Measurements from ENCODE around the gene CADM1.

Gene CADM1

DNA sequence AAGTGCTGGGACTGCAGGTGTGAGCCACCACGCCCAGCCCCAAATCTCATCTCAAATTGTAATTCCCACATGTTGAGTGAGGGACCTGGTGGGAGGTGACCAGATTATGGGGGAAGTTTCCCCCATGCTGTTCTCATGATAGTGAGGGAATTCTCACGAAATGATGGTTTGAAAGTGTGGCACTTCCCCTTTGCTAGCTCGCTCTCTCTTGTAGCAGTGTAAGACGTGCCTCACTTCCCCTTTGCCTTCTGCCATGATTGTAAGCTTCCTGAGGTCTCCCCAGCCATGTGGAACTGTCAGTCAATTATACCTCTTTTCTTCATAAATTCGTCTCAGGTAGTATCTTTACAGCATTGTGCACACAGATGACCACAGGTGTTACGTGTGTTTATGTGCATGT is 357.8 kb downstream of the CADM1 start:
- ChIA-PET POLR2A (ENCODE audit: low non-redundant PET) (no interaction called here), CTCF (no interaction called here)
- TF ChIP-seq, protein P1, sequence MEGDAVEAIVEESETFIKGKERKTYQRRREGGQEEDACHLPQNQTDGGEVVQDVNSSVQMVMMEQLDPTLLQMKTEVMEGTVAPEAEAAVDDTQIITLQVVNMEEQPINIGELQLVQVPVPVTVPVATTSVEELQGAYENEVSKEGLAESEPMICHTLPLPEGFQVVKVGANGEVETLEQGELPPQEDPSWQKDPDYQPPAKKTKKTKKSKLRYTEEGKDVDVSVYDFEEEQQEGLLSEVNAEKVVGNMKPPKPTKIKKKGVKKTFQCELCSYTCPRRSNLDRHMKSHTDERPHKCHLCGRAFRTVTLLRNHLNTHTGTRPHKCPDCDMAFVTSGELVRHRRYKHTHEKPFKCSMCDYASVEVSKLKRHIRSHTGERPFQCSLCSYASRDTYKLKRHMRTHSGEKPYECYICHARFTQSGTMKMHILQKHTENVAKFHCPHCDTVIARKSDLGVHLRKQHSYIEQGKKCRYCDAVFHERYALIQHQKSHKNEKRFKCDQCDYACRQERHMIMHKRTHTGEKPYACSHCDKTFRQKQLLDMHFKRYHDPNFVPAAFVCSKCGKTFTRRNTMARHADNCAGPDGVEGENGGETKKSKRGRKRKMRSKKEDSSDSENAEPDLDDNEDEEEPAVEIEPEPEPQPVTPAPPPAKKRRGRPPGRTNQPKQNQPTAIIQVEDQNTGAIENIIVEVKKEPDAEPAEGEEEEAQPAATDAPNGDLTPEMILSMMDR (conservative IDR thresholded peaks at IDR 0.05; ENCODE audit: low read depth): no peak
- DNase-seq (ENCODE audit: low spot score): no peak
- H3K27ac ChIP-seq: no peak overlapping the region

DNA sequence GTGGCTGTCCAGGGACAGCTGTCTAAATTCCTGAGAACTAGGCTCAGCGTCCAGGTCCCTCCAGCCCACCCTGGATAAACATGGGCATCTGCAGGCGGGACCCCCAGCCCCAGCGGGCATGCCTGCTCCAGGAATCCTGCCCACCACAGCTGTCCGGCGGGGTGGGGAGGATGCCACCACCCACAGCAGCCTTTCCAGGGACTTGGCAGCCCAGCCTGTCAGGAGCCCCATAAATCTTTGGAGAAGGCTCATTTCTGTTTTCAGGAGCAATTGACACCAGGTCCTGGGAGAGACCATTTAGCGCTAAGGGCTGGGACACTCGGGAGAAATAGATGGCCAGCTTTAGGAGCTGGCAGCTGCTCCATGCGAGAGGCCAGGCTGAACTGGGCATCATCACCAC is 358.9 kb downstream of the CADM1 start:
- H3K27ac ChIP-seq: no peak overlapping the region
- CTCF ChIA-PET: no interaction called here
- POLR2A ChIA-PET (ENCODE audit: low non-redundant PET): no interaction called here
- DNase-seq (ENCODE audit: low spot score): no peak
- TF ChIP-seq, protein P1 (conservative IDR thresholded peaks at IDR 0.05; ENCODE audit: low read depth): no peak

DNA sequence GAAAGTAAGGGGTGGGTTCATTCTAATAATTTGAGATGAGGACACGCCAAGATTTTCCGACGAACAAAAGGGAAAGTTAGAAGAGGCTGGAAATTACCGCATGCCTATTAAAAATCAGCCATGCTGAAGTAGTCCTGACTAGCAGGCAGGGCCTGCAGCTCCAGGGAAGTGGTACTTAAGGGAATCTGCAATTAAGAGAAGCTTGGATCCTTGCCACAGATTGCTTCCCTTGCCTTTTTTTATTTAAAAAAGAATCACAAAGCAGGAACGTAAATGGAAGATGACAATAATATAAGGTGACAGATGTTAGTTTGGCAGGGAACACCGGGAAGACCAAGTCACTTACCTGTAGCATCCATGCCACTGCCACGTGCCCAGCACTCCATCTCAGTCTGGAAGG is 359.3 kb downstream of the CADM1 start:
- no peak overlapping the region for H3K27ac ChIP-seq
- TF ChIP-seq, protein P1 (conservative IDR thresholded peaks at IDR 0.05; ENCODE audit: low read depth): no peak
- ChIA-PET CTCF (no interaction called here), POLR2A (ENCODE audit: low non-redundant PET) (no interaction called here)
- no peak for DNase-seq (ENCODE audit: low spot score)

DNA sequence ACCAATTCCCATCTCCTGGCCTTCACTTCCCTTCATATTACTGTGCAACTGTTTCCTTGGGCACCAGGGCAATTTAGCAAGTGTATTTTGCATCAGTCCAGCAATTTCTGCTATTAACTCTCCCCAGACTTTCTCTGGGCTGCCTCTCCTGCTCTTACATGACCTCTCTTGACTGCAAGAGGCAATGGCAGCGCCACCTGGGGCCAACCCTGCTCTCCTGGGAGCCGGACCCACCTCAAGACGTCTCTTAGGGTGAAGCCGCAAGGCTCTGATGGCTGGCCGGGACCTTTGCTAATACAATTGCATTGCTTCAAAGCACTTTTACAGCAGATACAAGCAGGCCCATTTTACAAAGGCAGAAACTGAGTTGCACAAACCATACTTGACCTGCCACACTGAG is 360.2 kb downstream of the CADM1 start:
- TF ChIP-seq, protein P1 (conservative IDR thresholded peaks at IDR 0.05; ENCODE audit: low read depth): no peak
- no peak overlapping the region for H3K27ac ChIP-seq
- ChIA-PET CTCF (no interaction called here), POLR2A (ENCODE audit: low non-redundant PET) (no interaction called here)
- DNase-seq (ENCODE audit: low spot score): no peak

DNA sequence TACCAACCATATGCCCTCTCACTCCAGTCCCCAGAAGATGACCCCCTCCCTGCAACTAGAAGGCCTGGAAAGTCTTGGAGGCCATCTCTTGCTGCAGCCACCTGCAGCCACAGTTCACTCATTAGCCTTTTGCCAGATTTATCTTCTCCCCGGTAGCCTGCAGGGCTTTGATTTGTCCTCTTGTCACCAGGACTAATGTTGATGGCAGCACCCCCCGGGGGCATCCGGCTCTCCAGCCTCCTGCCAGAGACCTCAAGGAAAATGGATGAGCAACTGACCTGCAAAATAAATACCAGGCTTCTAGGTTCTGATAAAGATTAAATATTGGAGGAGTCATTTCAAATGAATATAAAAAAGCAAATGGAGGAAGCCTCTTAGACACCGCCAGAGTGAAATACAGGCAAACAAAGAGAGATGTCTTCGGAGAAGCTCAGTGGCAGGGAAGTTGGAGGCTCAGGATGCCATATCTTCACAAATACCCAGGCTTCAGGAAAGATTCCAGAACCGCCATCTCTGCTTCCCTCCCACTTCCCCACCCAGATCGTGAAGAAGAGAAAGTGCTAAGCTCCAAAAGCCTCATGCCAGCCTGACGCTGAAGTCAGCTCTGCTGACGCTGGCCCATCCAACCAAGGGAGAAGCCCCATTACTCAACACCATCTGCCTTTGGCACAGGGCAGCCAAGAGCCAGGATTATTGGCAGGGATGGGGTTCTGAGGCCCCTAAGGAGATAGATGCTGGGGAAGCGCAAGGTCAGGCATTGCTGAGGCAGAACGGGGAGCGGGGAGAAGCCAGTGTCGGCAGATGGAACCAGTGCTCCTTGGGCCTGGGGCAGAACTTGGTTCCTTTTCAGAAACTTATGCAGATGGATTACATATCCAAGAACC is 362.7 kb downstream of the CADM1 start:
- CTCF ChIA-PET: no interaction called here
- TF ChIP-seq, protein P1 (conservative IDR thresholded peaks at IDR 0.05; ENCODE audit: low read depth): no peak
- POLR2A ChIA-PET (ENCODE audit: low non-redundant PET): no interaction called here
- DNase-seq (ENCODE audit: low spot score): no peak
- H3K27ac ChIP-seq: no peak overlapping the region

DNA sequence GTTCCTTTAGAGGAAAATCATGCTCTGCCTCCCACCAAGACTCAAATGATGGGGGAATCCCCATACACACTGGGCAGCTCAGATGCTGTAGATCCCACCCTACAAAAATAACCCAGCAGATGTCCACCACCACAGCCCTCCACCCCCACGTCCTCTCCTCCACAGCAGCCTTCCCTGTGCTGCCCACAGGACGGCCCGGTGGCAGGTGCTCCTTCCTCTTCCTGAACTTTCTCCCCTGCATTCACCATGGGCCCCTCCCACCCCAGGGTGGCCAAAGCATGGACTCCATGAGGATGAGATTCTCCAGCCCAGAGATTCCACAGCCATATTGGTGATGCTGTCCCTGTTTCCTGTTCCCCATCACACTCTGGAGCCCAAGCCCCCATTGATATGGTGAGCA is 368.3 kb downstream of the CADM1 start:
- POLR2A ChIA-PET (ENCODE audit: low non-redundant PET): no interaction called here
- CTCF ChIA-PET: no interaction called here
- no peak for DNase-seq (ENCODE audit: low spot score)
- TF ChIP-seq, protein P1 (conservative IDR thresholded peaks at IDR 0.05; ENCODE audit: low read depth): no peak
- no peak overlapping the region for H3K27ac ChIP-seq

Data from RWPE1 (cell line).